Measurements from ENCODE around the gene GTPBP6.
"Not testable (repeated sequence)": the region's sequence is repeated elsewhere in the genome, so short reads cannot be mapped to it uniquely, and the experiment has no call there.

The GTPBP6 gene

DNA sequence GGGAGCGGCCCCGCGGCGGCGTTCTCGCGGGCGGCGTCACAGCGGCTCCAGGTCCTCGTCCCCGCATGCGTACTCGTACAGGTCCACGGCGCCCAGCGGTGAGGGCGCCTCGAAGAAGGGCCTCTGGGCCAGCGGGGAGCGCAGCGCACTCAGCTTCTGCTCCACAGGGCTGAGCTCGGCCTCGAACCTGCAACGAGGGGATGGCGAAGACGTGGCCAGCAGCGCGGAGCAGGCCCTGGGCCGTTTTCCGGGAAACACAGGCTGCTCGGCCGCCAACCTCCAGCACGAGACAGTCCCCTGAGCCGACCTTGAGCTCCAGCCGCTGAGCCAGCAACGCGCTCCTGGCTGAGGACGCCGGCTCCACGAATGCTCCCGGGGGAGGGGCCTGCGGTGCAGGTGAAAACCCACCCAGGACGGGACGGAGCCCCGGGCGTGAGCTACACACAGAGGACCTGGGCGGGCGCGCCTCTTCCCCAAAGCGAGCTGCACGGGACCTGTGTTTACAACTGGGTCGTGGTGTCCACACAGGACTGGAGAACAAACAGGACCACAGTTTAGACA lies 15.8 kb upstream of the GTPBP6 start:
- DNase-seq: no peak

DNA sequence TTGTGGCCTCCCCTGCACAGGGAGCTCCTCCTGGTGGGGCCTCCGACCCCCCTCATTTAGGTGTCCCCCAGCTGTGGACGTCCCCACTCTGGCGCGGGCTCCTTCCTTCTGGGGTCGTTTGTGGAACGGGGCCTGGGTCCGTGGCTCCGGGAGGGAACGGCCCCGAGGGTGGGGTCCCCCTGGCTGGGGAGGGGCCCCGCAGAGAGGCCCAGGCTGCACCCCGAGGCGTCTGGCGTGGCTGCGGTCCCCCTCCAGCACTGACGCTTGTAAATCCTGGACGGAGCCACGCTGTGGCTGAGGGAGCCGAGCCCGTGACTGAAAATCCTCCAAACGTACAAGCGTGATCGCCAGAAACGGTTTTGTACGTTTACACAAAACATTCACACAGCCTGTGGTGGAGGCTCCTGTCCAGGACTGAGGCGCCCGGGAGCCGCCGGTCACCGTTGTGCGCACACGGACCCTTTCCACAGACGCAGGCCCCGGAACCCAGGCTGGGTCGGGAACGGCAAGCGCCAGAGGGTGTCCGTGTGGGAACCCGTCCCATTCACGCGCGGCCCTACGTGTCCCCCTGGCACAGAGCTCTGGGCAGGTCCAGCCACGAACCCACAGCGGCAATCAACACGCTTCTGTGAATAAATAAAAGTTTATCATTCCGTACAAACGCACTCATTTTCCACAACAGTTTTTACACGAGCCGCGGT lies 15.2 kb upstream of the GTPBP6 start:
- DNase-seq: no peak

DNA sequence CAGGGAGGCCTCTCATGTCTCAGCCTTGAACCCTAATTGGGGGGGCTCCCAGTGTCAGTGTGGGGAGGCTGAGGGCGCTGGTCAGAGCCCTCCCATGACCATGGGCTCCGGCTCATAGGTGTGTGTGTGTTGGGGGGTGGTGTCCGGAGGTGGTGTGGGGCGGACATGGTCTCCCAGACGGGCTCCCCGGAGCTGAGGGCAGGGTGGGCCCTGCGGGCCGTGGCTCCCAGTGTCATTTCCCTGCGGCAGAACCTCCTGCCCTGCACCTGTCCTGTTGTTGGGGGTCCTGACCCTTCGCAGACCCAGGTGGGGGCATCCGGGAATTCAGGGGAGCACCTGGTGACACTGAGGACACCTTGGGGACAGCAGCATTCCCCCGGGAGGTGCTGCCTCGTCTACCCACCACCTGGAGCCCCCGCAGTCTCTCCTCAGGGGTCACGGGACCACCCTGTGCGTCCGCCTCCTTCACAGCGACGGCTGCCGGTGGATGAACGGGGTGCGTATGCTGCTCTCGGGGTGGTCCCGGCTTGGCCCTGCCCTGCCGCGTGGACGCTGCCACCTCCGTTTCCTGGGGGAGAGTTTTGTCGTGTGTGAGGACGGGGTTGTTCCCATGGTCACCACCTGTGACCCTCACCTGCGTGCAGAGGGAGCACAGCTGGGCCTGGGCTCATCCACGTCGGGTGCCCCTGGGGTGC lies 14.5 kb upstream of the GTPBP6 start:
- no peak for DNase-seq

DNA sequence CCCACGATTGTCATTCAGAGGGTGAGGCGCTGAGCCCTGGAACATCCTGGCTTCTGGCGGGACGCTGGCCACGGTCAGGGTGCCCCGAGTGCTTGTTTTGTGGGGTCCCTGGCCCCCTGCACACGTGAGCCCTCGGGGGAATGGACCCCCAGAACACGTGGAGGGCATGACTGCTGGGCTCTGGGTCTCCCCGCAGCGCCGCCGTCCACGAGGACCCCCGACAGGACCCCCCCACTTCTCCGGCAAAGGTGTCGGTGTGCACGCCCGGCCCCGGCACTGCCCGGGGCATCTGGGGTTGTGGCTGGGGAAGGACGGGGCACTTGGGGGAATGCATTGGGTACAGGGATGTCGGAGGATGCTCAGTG lies 13.9 kb upstream of the GTPBP6 start:
- no peak for DNase-seq

DNA sequence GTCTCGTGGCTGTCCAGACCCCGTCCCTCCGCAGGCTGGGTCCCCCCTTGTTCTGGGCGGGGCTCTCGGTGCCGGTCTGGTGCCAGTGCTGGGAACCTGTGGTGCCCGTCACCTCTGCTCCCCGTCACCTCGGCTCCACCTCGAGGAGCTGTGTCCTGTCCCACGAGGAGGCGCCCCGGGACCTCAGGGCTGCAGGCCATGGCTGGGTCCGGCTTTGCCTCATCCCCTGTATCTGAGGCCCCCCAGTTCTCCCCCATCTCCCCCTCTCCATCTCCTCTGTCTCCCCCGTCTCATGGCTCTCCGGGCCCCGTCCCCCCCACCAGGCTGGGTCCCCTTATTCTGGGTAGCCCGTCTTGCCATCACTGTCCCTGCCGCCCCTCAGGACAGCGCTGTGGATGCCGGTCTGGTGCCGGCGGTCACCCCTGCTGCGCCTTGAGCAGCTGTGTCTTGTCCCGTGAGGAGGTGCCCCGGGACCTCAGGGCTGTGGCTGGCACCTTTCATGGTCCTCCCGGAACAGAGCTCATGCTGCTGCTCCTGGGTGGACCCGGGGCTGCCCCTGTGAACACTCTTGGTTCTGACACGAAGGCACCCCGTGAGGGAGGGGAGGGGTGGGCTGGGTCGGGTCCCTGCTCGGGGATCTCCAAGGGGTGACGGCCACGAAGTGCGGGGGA lies 13.4 kb upstream of the GTPBP6 start:
- DNase-seq: no peak

DNA sequence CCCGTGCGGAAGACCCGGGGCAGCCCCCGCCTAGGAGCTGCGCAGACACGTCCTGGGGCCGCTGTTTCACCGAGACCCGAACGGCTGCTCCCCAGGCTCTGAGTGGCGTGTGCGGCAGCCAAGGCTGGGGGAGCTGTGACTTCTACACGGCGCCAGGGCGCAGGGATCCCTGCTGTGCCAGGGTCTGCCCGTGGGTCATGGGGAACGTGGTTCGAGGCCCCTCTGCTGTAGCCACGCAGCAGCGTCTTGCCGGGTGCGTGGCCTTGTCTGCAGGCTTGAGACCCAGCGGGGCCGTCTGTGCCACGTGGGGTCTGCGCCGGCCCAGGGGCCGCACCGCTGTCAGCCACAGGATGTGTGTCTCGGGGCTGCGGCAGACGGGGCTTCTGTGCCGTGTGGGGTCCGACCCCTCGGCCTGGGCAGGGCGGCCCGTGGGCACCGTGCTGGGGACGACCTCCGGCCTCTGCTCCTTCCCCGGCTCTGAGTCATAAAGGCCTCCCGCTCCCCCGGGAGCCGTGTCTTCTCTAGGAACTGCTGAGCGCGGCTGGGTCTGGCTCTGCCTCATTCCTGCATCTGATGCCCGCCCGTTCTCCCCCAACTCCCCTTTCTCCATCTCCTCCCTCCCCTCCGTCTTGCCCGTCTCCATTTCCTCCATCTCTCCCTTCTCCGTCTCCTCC lies 12.7 kb upstream of the GTPBP6 start:
- no peak for DNase-seq

DNA sequence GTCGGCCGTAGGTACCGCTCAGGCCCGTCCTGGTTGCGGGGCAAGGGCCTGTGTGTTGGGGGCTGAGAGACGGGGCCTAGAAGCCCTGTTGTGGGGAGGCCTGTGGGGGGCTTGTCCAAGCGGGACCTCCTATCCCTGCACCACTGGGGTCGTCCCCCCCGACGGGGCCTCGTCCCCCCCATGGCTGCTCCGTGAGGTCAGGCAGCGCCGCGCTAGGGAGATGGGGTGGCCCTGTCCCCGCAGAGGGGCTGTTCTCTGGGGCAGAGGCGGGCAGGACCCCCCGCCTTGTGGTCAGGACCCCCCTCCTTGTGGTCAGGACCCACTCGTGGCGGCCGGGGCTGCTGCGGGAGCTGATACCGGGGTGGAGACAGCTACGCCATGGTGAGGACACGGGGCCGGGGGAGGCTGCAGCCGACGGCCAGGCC lies 12.1 kb upstream of the GTPBP6 start:
- no peak for DNase-seq

DNA sequence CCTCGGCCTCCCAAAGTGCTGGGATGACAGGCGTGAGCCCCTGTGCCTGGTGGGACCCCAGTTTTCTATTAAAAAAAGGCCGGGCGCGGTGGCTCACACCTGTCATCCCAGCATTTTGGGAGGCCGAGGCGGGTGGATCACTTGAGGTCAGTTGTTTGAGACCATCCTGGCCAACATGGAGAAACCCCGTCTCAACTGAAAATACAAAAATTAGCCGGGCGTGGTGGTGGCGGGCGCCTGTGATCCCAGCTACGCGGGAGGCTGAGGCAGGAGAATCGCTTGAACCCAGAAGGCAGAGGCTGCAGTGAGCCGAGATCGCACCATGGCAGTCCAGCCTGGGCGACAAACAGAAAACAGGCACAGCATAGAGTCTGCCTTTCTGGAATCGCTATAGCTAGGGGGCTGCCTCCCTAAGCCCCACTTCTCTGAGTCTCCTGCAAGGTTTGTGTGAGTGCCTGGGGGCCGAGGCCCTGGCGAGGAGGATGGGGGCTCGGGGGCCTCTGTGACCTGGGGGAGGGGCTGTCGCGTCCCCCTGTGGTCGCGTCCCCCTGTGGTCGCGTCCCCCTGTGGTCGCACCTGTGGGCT lies 11.6 kb upstream of the GTPBP6 start:
- DNase-seq: not testable (repeated sequence)

DNA sequence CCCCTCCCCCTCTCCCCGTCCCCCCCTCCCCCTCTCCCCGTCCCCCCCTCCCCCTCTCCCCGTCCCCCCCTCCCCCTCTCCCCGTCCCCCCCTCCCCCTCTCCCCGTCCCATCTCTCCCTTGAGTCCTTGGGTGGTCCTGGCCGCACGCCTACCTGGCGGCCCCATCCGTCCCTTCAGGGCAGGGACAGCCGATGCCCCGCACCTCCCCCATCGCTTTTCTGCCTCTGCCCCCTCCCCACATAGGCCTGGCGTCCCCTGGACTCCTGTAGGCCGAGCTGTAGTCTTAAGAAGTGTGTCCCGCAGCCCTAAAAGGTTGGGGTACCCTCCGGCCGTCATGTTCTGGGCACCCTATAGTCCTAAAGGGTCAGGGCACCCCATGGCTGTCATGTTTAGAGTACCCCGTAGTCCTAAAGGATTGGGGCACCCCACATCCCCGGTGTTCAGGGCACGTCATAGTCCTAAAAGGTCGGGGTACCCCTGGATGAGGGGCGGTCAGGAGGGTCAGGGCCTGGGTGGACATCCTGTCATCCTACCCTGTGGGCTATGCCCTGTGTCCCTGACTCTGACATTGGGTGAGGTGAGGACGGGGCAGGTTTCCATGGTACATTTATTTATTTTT lies 10.8 kb upstream of the GTPBP6 start:
- no peak for DNase-seq

DNA sequence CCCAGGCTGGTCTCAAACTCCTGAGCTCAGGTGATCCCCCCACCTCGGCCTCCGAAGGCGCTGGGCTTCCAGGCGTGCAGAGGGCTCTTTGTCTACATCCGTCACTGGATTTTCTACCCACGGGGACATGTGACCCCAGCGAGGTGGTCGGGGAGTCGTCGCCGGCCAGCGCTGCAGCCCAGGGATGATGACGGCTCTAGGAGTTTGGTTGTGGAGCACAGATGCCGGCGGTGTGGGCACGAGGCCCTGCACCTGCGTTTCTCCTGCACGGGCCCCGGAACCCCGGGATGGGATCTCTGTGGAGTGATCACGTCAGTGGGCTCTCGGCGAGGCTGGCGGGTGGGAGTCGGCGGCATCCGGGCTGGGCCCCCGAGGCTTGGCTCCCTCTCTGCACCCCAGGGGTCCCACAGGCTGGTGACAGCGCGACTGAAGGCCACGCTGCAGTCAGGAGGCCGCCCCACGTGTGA lies 9.1 kb upstream of the GTPBP6 start:
- no peak for DNase-seq

DNA sequence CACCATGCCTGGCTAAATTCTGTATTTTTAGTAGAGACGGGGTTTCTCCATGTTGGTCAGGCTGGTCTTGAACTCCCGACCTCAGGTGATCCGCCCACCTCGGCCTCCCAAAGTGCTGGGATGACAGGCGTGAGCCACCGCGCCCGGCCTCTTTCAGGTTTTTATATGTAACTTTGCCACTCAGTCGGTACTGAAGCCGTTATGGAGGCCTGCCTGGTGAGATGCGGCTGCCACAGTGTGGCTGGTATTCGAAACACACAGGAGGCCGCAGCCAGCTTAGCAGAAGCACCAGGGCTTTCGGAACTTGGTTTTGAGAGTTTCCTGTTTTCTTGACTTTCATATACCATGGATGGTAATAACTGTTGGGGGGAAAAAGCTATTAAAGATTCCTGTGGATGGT lies 6.1 kb upstream of the GTPBP6 start:
- DNase-seq: not testable (repeated sequence)

DNA sequence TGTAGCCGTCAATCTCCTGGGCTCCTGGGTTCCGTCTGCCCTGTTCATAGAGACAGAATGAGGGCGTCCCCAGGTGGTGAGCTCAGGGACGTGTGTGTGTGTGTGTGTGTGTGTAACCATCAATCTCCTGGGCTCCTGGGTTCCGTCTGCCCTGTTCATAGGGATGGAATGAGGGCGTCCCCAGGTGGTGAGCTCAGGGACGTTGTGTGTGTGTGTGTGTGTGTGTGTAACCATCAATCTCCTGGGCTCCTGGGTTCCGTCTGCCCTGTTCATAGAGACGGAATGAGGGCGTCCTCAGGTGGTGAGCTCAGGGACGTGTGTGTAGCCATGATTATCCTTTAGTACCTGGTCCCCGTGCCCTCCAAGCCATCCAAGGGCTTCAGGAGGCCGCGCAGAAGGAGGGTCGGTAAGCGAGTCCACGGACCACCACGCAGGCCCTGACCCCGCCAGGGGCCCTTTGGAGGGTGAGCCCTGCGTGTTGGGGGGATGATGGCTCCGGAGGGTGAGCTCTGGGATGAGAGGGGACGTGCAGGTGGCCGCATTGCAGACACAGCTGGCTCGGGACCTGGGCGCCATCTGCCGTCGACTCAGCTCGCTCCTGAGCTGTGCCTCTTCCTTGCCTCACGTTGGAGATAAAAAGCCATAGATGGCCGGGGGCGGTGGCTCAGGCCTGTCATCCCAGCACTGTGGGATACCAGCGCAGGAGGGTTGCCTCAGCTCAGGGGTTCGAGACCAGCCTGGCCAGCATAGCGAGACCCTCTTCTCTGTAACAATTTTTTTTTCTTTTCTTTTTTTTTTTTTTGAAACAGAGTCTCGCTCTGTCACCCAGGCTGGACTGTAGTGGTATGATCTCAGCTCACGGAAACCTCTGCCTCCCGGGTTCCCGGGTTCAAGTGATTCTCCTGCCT lies 5.4 kb upstream of the GTPBP6 start:
- DNase-seq: no peak

DNA sequence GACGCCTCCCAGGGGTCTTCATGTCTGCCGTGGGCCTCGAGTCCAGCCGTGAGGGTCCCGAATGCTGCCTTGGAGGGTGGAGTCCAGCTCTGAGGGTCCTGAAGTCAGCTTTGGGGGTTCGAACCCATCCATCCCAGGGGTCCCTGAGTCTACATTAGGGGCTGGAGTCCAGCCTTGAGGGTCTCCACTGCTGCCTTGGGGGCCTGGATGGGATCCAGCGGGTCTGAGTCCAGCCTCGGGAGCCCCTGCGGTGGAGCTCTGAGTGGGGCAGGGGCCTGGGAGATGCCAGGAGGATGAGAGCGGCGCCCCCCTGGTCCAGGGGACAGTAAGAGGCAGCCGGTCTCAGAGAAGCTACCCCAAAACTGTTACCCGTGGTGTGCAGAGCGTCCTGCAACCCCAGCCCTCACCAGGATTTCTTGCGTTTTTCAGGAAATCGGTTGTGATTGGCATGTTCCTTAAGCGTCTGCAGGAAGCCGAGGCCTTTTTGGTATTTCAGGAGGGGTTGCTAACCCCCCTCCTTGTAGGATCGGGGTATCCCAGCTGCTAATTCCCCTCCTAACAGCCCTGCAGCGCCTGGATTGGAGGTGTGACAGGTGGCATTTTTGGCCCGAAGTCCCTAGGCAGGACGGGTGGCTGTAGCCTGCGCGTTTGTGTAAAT lies 1.7 kb upstream of the GTPBP6 start:
- DNase-seq: no peak

DNA sequence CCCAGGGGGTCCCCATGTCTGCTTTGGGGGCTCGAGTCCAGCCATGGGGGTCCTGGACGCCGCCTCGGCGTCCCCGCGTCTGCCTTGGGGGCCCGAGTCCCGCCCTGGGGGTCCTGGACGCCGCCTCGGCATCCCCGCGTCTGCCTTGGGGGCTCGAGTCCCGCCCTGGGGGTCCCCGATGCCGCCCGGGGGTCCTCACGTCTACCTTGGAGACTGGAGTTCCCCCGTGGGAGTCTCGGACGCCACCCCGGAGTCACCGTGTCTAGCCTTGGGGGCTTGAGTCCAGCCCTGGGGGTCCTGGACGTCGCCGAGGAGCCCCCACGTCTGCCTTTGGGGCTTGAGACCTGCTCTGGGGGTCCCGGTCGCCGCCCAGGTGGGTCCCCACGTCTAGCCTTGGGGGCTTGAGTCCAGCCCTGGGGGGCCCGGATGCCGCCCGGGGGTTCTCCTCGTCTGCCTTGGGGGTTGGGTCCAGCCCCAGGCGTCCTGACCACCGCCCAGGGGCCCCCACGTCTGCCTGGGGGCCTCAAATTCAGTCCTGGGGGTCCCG lies 1.1 kb upstream of the GTPBP6 start:
- no peak for DNase-seq

DNA sequence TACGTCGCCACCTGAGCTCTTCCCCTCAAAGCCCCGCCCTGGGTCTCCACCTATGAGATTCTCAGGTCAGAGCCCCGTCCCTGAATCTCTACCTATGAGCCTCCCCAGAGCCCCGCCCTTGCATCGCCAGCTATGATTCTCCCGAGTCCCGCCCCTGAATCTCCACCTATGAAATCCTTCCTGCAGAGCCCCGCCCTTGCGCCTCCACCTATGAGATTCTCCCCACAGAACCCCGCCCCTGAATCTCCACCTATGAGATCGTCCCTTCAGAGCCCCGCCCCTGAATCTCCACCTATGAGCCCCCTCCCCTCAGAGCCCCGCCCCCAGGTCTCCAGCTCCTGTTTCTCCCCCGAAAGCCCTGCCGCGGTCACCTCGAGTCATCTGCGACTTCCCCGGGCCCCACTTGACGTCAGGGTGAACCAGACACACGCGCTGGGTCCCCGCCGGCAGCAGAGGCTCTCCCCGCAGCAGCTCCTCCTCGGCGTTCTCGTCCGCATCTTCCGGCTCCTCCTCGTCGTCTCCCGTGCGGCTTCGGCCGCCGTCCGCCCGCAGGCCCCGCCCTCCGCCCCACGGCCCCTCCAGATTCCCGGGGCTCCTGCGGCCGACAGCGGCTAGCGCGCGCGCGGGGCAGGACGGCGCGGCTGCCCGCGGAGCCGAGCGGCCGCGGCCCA lies 393 bp downstream of the GTPBP6 start:
- no peak for DNase-seq

DNA sequence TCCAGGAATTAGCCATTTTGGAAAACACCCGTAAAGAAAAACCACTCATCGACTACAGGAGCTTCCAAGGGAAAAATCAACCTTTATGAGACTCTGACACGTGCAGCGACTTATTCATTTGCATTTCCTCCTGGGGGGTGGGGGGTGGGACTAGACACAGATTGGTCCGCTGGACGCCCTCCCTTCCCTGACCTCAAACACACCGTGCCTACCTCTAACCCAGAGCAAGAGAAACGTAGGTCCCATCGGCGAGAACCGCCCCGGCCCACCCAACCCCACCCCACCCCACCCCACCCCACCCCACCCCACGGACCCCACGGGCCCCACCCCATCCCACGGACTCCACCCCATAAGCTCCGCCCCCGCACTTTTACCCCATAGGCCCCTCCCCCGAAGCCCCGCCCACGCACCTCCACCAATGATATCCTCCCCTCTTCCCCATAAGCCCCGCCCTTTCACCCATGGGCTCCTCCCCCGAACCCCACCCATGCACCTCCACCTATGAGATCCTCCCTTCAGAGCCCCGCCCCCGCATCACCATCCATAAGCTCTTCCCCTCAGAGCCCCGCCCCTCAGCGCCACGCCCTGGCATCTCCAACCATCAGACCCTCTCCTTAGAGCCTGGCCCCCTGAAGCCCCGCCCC lies 1.1 kb downstream of the GTPBP6 start:
- DNase-seq: no peak

DNA sequence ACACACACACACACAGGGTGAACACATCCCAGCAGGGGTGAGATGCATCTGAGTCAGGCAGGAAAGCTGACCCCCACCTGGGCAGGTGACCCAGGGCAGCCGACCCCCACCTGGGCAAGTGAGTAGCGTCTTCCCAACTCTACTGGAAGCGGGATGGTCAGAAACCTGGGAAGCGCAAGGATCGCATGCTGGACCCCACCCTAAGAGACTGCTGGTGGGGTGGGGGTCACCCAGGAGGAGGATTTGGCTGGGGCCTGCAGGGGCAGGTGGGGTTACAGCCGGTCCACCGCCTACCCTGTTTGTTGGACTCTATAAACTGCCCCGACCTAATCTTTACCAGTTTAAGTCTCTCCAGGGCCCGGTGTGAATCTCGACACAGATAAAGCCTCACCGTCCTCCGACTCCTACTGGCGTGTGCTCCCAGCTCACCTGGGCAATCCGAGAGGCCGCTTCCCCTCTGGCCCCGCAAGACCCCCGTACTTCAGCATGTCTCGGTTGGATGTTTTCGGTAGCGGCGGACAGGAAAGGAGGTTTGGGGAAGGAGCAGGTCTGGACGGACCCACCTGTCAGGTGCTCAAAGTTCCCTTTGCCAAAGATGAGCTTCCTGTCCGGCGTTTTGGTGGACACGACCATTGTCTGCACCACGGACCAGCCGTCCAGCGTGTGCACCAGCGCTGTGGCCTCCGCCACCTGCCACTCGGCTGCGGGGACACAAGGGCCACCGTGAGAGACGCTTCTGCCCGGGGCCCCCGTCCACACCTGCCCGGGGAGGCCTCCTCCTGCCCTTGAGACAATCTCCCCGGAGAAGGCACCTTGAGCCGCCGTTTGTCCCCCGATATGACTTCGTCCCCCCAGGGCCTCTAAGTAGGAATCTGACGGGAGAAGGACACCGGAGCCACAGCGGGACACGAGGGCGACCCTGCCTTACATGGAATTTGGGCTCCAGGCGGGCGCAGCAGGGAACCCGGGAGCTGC lies 2.0 kb downstream of the GTPBP6 start:
- DNase-seq: no peak
